GM21447 (cell line): Measurements from ENCODE around the gene MLLT10.

Experiments
- ATAC-seq: cut with Tn5 transposase; IDR thresholded peaks from one replicate; pipeline ENCODE4 v1.9.1; 2021; ENCODE audit not compliant: unreplicated experiment

Gene MLLT10

GRCh38 chr10:21533467-21534279 lies at the start of gene MLLT10:
TSS of gene MLLT10 (plus strand) at chr10:21534232. CDS start at chr10:21534645, 413 bp downstream.
- peak; percentile 72 for ATAC-seq

GRCh38 chr10:21487416-21488180 lies 46.4 kb upstream of the MLLT10 start:
- ATAC-seq = no peak

- ATAC-seq = no peak
Observed at GRCh38 chr10:21488246-21488956, 45.6 kb upstream of the MLLT10 start.

GRCh38 chr10:21488957-21489446 lies 45.0 kb upstream of the MLLT10 start:
- no peak for ATAC-seq

GRCh38 chr10:21490028-21490710 lies 43.9 kb upstream of the MLLT10 start:
- no peak for ATAC-seq

- no peak for ATAC-seq
Observed at GRCh38 chr10:21490711-21491105, 43.3 kb upstream of the MLLT10 start.

- ATAC-seq = no peak
Observed at GRCh38 chr10:21492421-21492820, 41.6 kb upstream of the MLLT10 start.

GRCh38 chr10:21493784-21494183 lies 40.2 kb upstream of the MLLT10 start:
- no peak for ATAC-seq

- ATAC-seq = no peak
Observed at GRCh38 chr10:21494191-21495001, 39.6 kb upstream of the MLLT10 start.

- no peak for ATAC-seq
Observed at GRCh38 chr10:21495002-21495751, 38.9 kb upstream of the MLLT10 start.

GRCh38 chr10:21495752-21496342 lies 38.2 kb upstream of the MLLT10 start:
- peak; percentile 70 for ATAC-seq

- peak; percentile 55 for ATAC-seq
Observed at GRCh38 chr10:21496343-21497176, 37.5 kb upstream of the MLLT10 start.

GRCh38 chr10:21497177-21497807 lies 36.7 kb upstream of the MLLT10 start:
- no peak for ATAC-seq

- ATAC-seq = no peak
Observed at GRCh38 chr10:21498377-21498776, 35.7 kb upstream of the MLLT10 start.

- no peak for ATAC-seq
Observed at GRCh38 chr10:21498986-21499385, 35.0 kb upstream of the MLLT10 start.

- no peak for ATAC-seq
Observed at GRCh38 chr10:21499701-21500577, 34.1 kb upstream of the MLLT10 start.

GRCh38 chr10:21500578-21500910 lies 33.5 kb upstream of the MLLT10 start:
- no peak for ATAC-seq
